Measurements from ENCODE around the gene ALKBH4.

ALKBH4 gene

DNA sequence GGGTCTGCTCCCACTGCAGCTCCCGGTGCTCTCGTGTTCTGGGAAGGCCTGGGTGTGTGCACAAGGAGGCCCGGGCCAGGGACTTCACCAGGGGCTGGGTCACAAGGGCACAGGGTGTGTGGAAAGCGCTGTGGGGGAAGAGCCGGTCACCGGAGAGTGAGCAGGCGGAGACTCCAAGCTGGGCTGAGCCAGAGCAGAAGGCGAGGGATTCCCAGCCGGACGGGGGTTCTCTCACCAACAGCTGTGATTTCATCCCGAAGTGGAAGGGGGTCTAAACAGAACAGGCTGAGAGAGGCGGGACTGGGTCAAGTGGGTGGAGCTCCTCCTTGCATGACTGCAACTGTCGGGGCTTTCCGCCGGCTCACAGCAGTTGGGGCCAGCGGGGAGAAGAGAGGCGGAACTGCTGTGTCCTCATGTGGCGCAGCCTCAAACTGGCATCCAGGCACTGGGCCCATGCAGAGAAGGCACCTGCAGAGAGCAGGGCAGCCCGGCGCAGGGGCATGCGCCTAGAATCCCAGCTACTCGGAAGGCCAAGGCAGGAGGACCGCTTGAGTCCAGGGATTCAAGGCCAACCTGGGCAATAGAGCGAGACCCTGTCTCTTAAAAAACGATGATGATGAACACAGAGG is 38.9 kb downstream of the ALKBH4 start:
- DNase-seq (ENCODE audit: low read depth) = no peak
- TF ChIP-seq, protein P1, sequence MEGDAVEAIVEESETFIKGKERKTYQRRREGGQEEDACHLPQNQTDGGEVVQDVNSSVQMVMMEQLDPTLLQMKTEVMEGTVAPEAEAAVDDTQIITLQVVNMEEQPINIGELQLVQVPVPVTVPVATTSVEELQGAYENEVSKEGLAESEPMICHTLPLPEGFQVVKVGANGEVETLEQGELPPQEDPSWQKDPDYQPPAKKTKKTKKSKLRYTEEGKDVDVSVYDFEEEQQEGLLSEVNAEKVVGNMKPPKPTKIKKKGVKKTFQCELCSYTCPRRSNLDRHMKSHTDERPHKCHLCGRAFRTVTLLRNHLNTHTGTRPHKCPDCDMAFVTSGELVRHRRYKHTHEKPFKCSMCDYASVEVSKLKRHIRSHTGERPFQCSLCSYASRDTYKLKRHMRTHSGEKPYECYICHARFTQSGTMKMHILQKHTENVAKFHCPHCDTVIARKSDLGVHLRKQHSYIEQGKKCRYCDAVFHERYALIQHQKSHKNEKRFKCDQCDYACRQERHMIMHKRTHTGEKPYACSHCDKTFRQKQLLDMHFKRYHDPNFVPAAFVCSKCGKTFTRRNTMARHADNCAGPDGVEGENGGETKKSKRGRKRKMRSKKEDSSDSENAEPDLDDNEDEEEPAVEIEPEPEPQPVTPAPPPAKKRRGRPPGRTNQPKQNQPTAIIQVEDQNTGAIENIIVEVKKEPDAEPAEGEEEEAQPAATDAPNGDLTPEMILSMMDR (IDR thresholded peaks at IDR 0.05; ENCODE audit: low read depth, low read length) = no peak
- TF ChIP-seq POLR2A (IDR thresholded peaks at IDR 0.05; ENCODE audit: extremely low read depth, insufficient read length) (no peak), MYC (IDR thresholded peaks at IDR 0.05; ENCODE audit: low read depth, low read length) (no peak)
- TF ChIP-seq, protein P2, sequence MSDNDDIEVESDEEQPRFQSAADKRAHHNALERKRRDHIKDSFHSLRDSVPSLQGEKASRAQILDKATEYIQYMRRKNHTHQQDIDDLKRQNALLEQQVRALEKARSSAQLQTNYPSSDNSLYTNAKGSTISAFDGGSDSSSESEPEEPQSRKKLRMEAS (IDR thresholded peaks at IDR 0.05; ENCODE audit: low read depth, low read length) = no peak

DNA sequence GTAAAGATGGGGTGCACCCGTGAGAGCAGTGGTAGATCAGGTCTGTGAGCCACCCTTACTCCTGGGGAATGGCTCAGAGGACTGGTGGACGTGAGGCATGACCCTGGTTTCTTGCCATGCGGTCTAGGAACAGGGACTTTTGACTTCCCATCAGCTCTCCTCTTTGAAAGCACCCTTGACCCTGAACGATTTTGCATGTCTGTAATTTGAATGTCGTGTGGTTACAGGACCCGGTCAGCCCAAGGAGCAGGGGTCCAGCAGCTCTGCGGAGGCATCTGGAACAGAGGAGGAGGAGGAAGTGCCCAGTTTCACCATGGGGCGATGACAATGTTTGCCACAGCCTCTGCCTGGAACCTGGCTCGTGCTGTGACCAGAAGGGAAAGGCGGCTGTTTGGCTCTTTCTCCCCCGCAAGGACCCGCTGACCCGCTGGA is 39.9 kb downstream of the ALKBH4 start:
- H3K4me3 ChIP-seq (ENCODE audit: low read depth, low read length) = no peak overlapping the region
- TF ChIP-seq, protein P1 (IDR thresholded peaks at IDR 0.05; ENCODE audit: low read depth, low read length) = no peak
- TF ChIP-seq MYC (IDR thresholded peaks at IDR 0.05; ENCODE audit: low read depth, low read length) (no peak), POLR2A (IDR thresholded peaks at IDR 0.05; ENCODE audit: extremely low read depth, insufficient read length) (no peak)
- TF ChIP-seq, protein P2 (IDR thresholded peaks at IDR 0.05; ENCODE audit: low read depth, low read length) = no peak
- no peak for DNase-seq (ENCODE audit: low read depth)

More for the DNA sequence above, 38.9 kb downstream of the ALKBH4 start:
- no peak overlapping the region for H3K4me3 ChIP-seq (ENCODE audit: low read depth, low read length)

DNA sequence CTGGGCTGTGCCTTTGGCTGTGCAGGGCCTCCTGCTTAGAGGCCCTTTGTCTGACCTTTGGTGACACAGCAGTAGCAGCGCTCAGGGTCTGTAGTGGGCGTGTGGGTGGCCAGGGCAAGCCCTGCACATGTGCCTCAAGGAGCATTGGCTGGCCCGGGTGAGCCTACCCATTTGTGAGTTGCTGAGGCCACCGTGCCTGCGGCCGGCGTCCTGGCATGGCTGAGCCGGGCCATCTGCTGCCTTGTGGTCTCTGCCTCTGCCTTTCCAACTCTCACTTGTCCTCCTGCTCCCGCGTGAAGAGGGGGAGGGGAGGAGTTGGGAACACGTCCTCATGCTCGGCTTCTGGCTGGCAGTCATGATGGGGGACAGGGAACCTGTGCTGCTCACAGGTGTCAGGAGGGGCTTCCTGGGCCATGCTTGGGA is 40.5 kb downstream of the ALKBH4 start:
- no peak for DNase-seq (ENCODE audit: low read depth)
- no peak for TF ChIP-seq MYC (IDR thresholded peaks at IDR 0.05; ENCODE audit: low read depth, low read length)
- TF ChIP-seq, protein P1 (IDR thresholded peaks at IDR 0.05; ENCODE audit: low read depth, low read length) = no peak
- H3K4me3 ChIP-seq (ENCODE audit: low read depth, low read length) = no peak overlapping the region

DNA sequence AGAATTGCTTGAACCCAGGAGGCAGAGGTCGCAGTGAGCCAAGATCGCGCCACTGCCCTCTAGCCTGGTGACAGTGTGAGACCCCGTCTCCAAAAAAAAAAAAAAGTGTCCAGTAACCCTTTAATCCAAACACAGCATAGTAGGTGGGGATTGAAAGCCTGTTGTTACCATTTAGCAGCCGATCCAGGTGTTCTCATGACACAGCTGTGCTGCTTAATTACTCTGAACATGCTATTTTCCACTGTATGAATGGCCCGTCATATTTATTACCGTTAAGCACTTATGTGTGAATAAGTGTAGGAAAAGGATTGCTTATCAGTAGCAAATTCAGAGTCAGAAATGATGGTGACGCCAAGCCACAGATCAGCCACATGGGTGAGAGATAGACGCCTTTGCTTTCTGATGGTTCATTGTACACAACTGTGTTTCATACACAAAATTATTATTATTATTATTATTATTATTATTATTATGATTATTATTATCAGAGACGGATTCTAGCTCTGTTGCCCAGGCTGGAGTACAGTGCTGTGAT is 42.9 kb downstream of the ALKBH4 start:
- TF ChIP-seq, protein P1 (IDR thresholded peaks at IDR 0.05; ENCODE audit: low read depth, low read length) = no peak
- TF ChIP-seq, protein P2 (IDR thresholded peaks at IDR 0.05; ENCODE audit: low read depth, low read length) = no peak
- TF ChIP-seq POLR2A (IDR thresholded peaks at IDR 0.05; ENCODE audit: extremely low read depth, insufficient read length) (no peak), MYC (IDR thresholded peaks at IDR 0.05; ENCODE audit: low read depth, low read length) (no peak)
- no peak overlapping the region for H3K4me3 ChIP-seq (ENCODE audit: low read depth, low read length)
- no peak for DNase-seq (ENCODE audit: low read depth)

DNA sequence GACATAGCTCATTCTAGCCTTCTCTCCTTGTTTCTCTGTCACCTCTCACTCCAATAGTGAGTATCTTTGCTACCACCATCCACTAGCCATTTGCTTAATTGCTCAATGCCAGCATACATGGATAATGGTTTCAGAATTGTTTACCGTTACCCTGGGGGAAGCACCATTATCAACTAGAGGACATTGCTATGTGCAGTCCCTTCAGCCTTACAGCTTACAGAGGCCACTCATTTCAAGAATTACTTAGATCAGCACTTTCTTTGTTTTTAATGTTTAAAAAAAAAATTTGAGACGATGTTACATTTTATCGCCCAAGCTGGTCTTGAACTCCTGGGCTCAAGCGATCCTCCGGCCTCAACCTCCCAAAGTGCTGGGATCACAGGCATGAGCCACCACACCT is 46.1 kb downstream of the ALKBH4 start:
- no peak for DNase-seq (ENCODE audit: low read depth)

More for the DNA sequence above, 46.1 kb downstream of the ALKBH4 start:
- TF ChIP-seq POLR2A (IDR thresholded peaks at IDR 0.05; ENCODE audit: extremely low read depth, insufficient read length) = no peak
- TF ChIP-seq, protein P2 (IDR thresholded peaks at IDR 0.05; ENCODE audit: low read depth, low read length) = no peak
- no peak for TF ChIP-seq MYC (IDR thresholded peaks at IDR 0.05; ENCODE audit: low read depth, low read length)
- TF ChIP-seq, protein P1 (IDR thresholded peaks at IDR 0.05; ENCODE audit: low read depth, low read length) = no peak
- no peak overlapping the region for H3K4me3 ChIP-seq (ENCODE audit: low read depth, low read length)
